Gastroesophageal sphincter (tissue), 3 donors: Measurements from ENCODE around the gene CUBN.

ENCODE experiments used
- CTCF ChIP-seq, 4 experiments: fragments of 200-600 bp in 2 of 4; fragments of 450-650 bp in 2 of 4; sonication (generic) in 1 of 4; IDR thresholded peaks; one replicate each; pipeline ENCODE4 v1.5.1; 2017 to 2019; ENCODE audit warnings: antibody characterized with exemption in 4 of 4, mild to moderate bottlenecking in 2 of 4, moderate library complexity in 2 of 4
- EP300 ChIP-seq: sonication (generic); formaldehyde crosslinking; IDR thresholded peaks from one replicate; pipeline ENCODE4 v1.6.1; 2017; ENCODE audit warnings: antibody characterized with exemption, mild to moderate bottlenecking
- POLR2A ChIP-seq, 2 donors: fragments of 450-650 bp; IDR thresholded peaks; one replicate each; pipeline ENCODE4 v1.6.1; 2017; ENCODE audit warnings: antibody characterized with exemption in 2 of 2, mild to moderate bottlenecking in 2 of 2, moderate library complexity in 1 of 2

- TF ChIP-seq POLR2A (IDR thresholded peaks at IDR 0.05): no peak
- no peak for TF ChIP-seq CTCF (IDR thresholded peaks at IDR 0.05)
- TF ChIP-seq EP300: no peak
Observed at GRCh38 chr10:17155826-17156225, 26.2 kb upstream of the CUBN start.
